NCI-H524 (cell line): Measurements from ENCODE around the gene TMPO.
"Not testable (repeated sequence)": the region's sequence is repeated elsewhere in the genome, so short reads cannot be mapped to it uniquely, and the experiment has no call there.

Experiments used
- DNase-seq, 2 experiments: peaks; one replicate each; lab custom pipeline; 2025; lab: John Stamatoyannopoulos, UW

The TMPO gene

GRCh38 chr12:98578821-98579220 lies 63.4 kb downstream of the TMPO start:
- DNase-seq: no peak

- DNase-seq: no peak
Observed at GRCh38 chr12:98579347-98579746, 64.0 kb downstream of the TMPO start.

- DNase-seq: no peak
Observed at GRCh38 chr12:98579835-98580234, 64.4 kb downstream of the TMPO start.

- no peak for DNase-seq
Observed at GRCh38 chr12:98580695-98581094, 65.3 kb downstream of the TMPO start.

- DNase-seq: no peak
Observed at GRCh38 chr12:98581101-98581500, 65.7 kb downstream of the TMPO start.

GRCh38 chr12:98582093-98582492 lies 66.7 kb downstream of the TMPO start:
- no peak for DNase-seq

- no peak for DNase-seq
Observed at GRCh38 chr12:98587084-98587483, 71.7 kb downstream of the TMPO start.

- DNase-seq: no peak
Observed at GRCh38 chr12:98591209-98591608, 75.8 kb downstream of the TMPO start.

- no peak for DNase-seq
Observed at GRCh38 chr12:98592825-98593322, 77.5 kb downstream of the TMPO start.

GRCh38 chr12:98593351-98594049 lies 78.1 kb downstream of the TMPO start, which contains the start of gene SLC25A3:
Gene SLC25A3, plus strand, starts transcription at chr12:98593686. Its CDS starts 293 bp downstream, at chr12:98593979.
- peak; percentile 93 to 98 for DNase-seq

GRCh38 chr12:98594050-98594835 lies 78.9 kb downstream of the TMPO start:
- DNase-seq: peak in 1 of 2 experiments; percentile 3

GRCh38 chr12:98595243-98595988 lies 80.0 kb downstream of the TMPO start:
- no peak for DNase-seq

- not testable (repeated sequence) for DNase-seq
Observed at GRCh38 chr12:98597313-98597712, 81.9 kb downstream of the TMPO start.
